Measurements from ENCODE around the gene FXYD3. TPM values are rescaled to one million over a fixed set of nuclear protein-coding genes. Genes with fewer than 3 reads are reported as not detected.
"Not testable (repeated sequence)": the region's sequence is repeated elsewhere in the genome, so short reads cannot be mapped to it uniquely, and the experiment has no call there.

Gene FXYD3
- total RNA-seq, 4 donors from 2014 or later, result 0.26 to 13.4 TPM; not detected in 2

DNA sequence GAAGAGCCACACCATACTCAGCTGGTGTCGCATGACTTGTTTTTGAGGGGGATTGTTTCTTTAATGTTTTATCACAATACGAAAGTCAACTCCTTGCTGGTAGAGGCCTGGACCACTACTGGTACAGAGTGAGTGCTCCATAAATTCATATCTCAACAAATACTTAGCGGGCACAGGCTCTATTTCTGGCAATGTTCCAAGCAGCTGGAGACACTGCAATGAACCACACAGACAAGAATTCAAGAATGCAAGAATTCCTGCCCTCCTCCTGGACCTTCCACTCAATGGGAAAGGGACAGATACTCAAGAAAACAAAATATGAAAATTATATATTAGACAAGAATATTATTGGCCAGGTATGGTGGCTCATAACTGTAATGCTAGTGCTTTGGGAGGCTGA, 33.8 kb downstream of the FXYD3 start:
- H3K4me3 ChIP-seq, result no peak overlapping the region
- in situ Hi-C loops (cut with MboI; ENCODE audit: low sequenced_read_pairs in 4 of 4) (loop anchor here in 1 of 4 donors (10.0 kb wide), 1 partner anchor 125 kb away; no protein-coding TSS in a partner anchor), intact Hi-C loops (cut with DNase I; ENCODE audit: low total_unique reads) (loop anchor here (10.0 kb wide), 1 partner anchor 595 kb away; the partner anchor contains the start of genes IGFLR1, LIN37, PSENEN and U2AF1L4)

GRCh38 chr19:35150445-35150844, 34.8 kb downstream of the FXYD3 start:
- in situ Hi-C loops (cut with MboI; ENCODE audit: low sequenced_read_pairs in 4 of 4) (loop anchor here in 1 of 4 donors (10.0 kb wide), 1 partner anchor 114 kb away; the partner anchor contains the start of gene USF2), intact Hi-C loops (cut with DNase I; ENCODE audit: low total_unique reads) (no loop called here)
- peaks cover 24 to 30% (median 24%) of the 10 kb centered on the region in 3 donors for H3K27me3 ChIP-seq
- TF ChIP-seq CTCF (IDR thresholded peaks at IDR 0.05 in 4 of 5, conservative IDR thresholded peaks at IDR 0.05 in 1 of 5), result no peak
- TF ChIP-seq POLR2A (IDR thresholded peaks at IDR 0.05), result no peak
- ATAC-seq, result no peak
- no peak for DNase-seq
- H3K4me1 ChIP-seq, result peaks cover 0 to 10% of the 10 kb centered on the region in 2 donors
- no peaks in the 10 kb centered on the region for H3K9me3 ChIP-seq
- H3K27ac ChIP-seq, result no peak overlapping the region
- H3K36me3 ChIP-seq, result no peaks in the 10 kb centered on the region
- no peak overlapping the region for H3K4me3 ChIP-seq

More for the DNA sequence above, 33.8 kb downstream of the FXYD3 start:
- no peak overlapping the region for H3K27ac ChIP-seq
- no peaks in the 10 kb centered on the region for H3K36me3 ChIP-seq
- peaks cover 0 to 2% of the 10 kb centered on the region in 2 donors for H3K4me1 ChIP-seq
- ATAC-seq (no peak), DNase-seq (no peak)
- peaks cover 14 to 21% (median 14%) of the 10 kb centered on the region in 3 donors for H3K27me3 ChIP-seq
- no peaks in the 10 kb centered on the region for H3K9me3 ChIP-seq
- TF ChIP-seq POLR2A (IDR thresholded peaks at IDR 0.05) (no peak), CTCF (IDR thresholded peaks at IDR 0.05 in 4 of 5, conservative IDR thresholded peaks at IDR 0.05 in 1 of 5) (no peak)

- Histone ChIP-seq H3K4me3 (no peak overlapping the region), H3K27me3 (peaks cover 30 to 41% (median 34%) of the 10 kb centered on the region in 3 donors), H3K36me3 (no peaks in the 10 kb centered on the region), H3K27ac (no peak overlapping the region), H3K9me3 (no peaks in the 10 kb centered on the region), H3K4me1 (peaks cover 0 to 10% of the 10 kb centered on the region in 2 donors)
- in situ Hi-C loops (cut with MboI; ENCODE audit: low sequenced_read_pairs in 4 of 4), result loop anchor here in 1 of 4 donors (10.0 kb wide), 1 partner anchor 113 kb away; the partner anchor contains the start of gene USF2
- intact Hi-C loops (cut with DNase I; ENCODE audit: low total_unique reads), result no loop called here
- TF ChIP-seq CTCF (IDR thresholded peaks at IDR 0.05 in 4 of 5, conservative IDR thresholded peaks at IDR 0.05 in 1 of 5) (no peak), POLR2A (IDR thresholded peaks at IDR 0.05) (no peak)
- no peak for ATAC-seq
- DNase-seq, result no peak
Measured at GRCh38 chr19:35151273-35152065, 35.8 kb downstream of the FXYD3 start.

GRCh38 chr19:35153129-35153522, 37.5 kb downstream of the FXYD3 start:
- H3K27ac ChIP-seq; H3K36me3 ChIP-seq; intact Hi-C loops (cut with DNase I; ENCODE audit: low total_unique reads); DNase-seq; ATAC-seq; H3K9me3 ChIP-seq; H3K4me3 ChIP-seq: not testable (repeated sequence)
- peaks cover 30 to 53% (median 35%) of the 10 kb centered on the region in 3 donors for H3K27me3 ChIP-seq
- in situ Hi-C loops (cut with MboI; ENCODE audit: low sequenced_read_pairs in 4 of 4), result loop anchor here in 1 of 4 donors (10.0 kb wide), 1 partner anchor 112 kb away; the partner anchor contains the start of gene USF2
- H3K4me1 ChIP-seq, result peaks cover 0 to 10% of the 10 kb centered on the region in 2 donors

Data from gastrocnemius medialis (tissue), 4 donors.